ENCODE data around the gene PPP2R2C.
A peak's percentile ranks its signal among the peaks of the same experiment; 100 is the strongest.

Gene PPP2R2C

DNA sequence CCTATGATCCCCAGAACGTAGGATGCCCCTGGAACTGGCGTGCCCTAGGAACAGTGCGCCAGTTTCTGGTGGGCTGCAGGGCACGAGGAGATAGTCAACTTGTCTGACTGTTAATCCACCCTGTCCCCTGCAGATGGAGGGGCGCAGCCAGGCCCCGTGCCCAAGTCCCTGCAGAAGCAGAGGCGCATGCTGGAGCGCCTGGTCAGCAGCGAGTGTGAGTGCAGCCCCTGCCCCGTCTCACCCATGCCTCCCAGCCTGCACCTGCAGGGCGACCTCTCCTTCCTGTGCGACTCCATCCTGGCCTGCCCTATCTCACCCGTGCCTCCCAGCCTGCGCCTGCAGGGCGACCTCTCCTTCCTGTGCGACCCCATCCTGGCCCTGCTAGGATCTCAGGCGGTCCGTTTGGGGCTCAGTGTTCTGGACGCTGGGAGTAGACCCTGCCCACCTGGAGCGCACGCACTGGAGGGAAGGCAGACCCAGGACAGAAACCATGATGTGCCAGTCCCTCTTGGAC is 180.6 kb downstream of the PPP2R2C start:
- no peak overlapping the region for H3K4me3 ChIP-seq (ENCODE audit: low read depth in 1 of 5, low read length in 5 of 5)
- H3K36me3 ChIP-seq (ENCODE audit: control insufficient read depth in 5 of 5, insufficient read depth in 5 of 5, low read length in 5 of 5) = peaks cover 0 to 100% (median 95%) of the 10 kb centered on the region in 5 donors
- H3K9ac ChIP-seq (ENCODE audit: low read length in 5 of 5) = no peak overlapping the region
- no peaks in the 10 kb centered on the region for H3K4me1 ChIP-seq (ENCODE audit: control insufficient read depth in 5 of 5, insufficient read depth in 5 of 5, low read length in 5 of 5)
- H3K9me3 ChIP-seq (ENCODE audit: control insufficient read depth in 5 of 5, low read length in 5 of 5) = no peaks in the 10 kb centered on the region
- no peak overlapping the region for H3K27ac ChIP-seq (ENCODE audit: low read depth, low read length)
- no peaks in the 10 kb centered on the region for H3K27me3 ChIP-seq (ENCODE audit: control insufficient read depth in 5 of 5, insufficient read depth in 4 of 5, low read length in 5 of 5)

GRCh38 chr4:6290769-6291547 is 181.5 kb downstream of the PPP2R2C start:
- H3K4me3 ChIP-seq (ENCODE audit: low read depth in 1 of 5, low read length in 5 of 5) = no peak overlapping the region
- H3K27me3 ChIP-seq (ENCODE audit: control insufficient read depth in 5 of 5, insufficient read depth in 4 of 5, low read length in 5 of 5) = no peaks in the 10 kb centered on the region
- no peaks in the 10 kb centered on the region for H3K4me1 ChIP-seq (ENCODE audit: control insufficient read depth in 5 of 5, insufficient read depth in 5 of 5, low read length in 5 of 5)
- peaks cover 0 to 100% (median 93%) of the 10 kb centered on the region in 5 donors for H3K36me3 ChIP-seq (ENCODE audit: control insufficient read depth in 5 of 5, insufficient read depth in 5 of 5, low read length in 5 of 5)
- no peaks in the 10 kb centered on the region for H3K9me3 ChIP-seq (ENCODE audit: control insufficient read depth in 5 of 5, low read length in 5 of 5)
- no peak overlapping the region for H3K27ac ChIP-seq (ENCODE audit: low read depth, low read length)
- no peak overlapping the region for H3K9ac ChIP-seq (ENCODE audit: low read length in 5 of 5)

GRCh38 chr4:6290256-6290655 is 182.2 kb downstream of the PPP2R2C start:
- Histone ChIP-seq H3K9me3 (ENCODE audit: control insufficient read depth in 5 of 5, low read length in 5 of 5) (no peaks in the 10 kb centered on the region), H3K27me3 (ENCODE audit: control insufficient read depth in 5 of 5, insufficient read depth in 4 of 5, low read length in 5 of 5) (no peaks in the 10 kb centered on the region), H3K4me3 (ENCODE audit: low read depth in 1 of 5, low read length in 5 of 5) (no peak overlapping the region), H3K27ac (ENCODE audit: low read depth, low read length) (no peak overlapping the region), H3K4me1 (ENCODE audit: control insufficient read depth in 5 of 5, insufficient read depth in 5 of 5, low read length in 5 of 5) (no peaks in the 10 kb centered on the region), H3K36me3 (ENCODE audit: control insufficient read depth in 5 of 5, insufficient read depth in 5 of 5, low read length in 5 of 5) (peaks cover 0 to 100% (median 93%) of the 10 kb centered on the region in 5 donors), H3K9ac (ENCODE audit: low read length in 5 of 5) (no peak overlapping the region)

GRCh38 chr4:6288871-6289270 is 183.5 kb downstream of the PPP2R2C start:
- Histone ChIP-seq H3K9ac (ENCODE audit: low read length in 5 of 5) (no peak overlapping the region), H3K9me3 (ENCODE audit: control insufficient read depth in 5 of 5, low read length in 5 of 5) (no peaks in the 10 kb centered on the region), H3K4me3 (ENCODE audit: low read depth in 1 of 5, low read length in 5 of 5) (no peak overlapping the region), H3K27ac (ENCODE audit: low read depth, low read length) (no peak overlapping the region), H3K36me3 (ENCODE audit: control insufficient read depth in 5 of 5, insufficient read depth in 5 of 5, low read length in 5 of 5) (peaks cover 0 to 95% (median 88%) of the 10 kb centered on the region in 5 donors), H3K27me3 (ENCODE audit: control insufficient read depth in 5 of 5, insufficient read depth in 4 of 5, low read length in 5 of 5) (no peaks in the 10 kb centered on the region), H3K4me1 (ENCODE audit: control insufficient read depth in 5 of 5, insufficient read depth in 5 of 5, low read length in 5 of 5) (no peaks in the 10 kb centered on the region)

- H3K27me3 ChIP-seq (ENCODE audit: control insufficient read depth in 5 of 5, insufficient read depth in 4 of 5, low read length in 5 of 5) = no peaks in the 10 kb centered on the region
- H3K36me3 ChIP-seq (ENCODE audit: control insufficient read depth in 5 of 5, insufficient read depth in 5 of 5, low read length in 5 of 5) = peaks cover 0 to 95% (median 88%) of the 10 kb centered on the region in 5 donors
- H3K9ac ChIP-seq (ENCODE audit: low read length in 5 of 5) = no peak overlapping the region
- no peaks in the 10 kb centered on the region for H3K9me3 ChIP-seq (ENCODE audit: control insufficient read depth in 5 of 5, low read length in 5 of 5)
- no peak overlapping the region for H3K27ac ChIP-seq (ENCODE audit: low read depth, low read length)
- no peaks in the 10 kb centered on the region for H3K4me1 ChIP-seq (ENCODE audit: control insufficient read depth in 5 of 5, insufficient read depth in 5 of 5, low read length in 5 of 5)
- no peak overlapping the region for H3K4me3 ChIP-seq (ENCODE audit: low read depth in 1 of 5, low read length in 5 of 5)
These were observed 184.1 kb downstream of the PPP2R2C start for GRCh38 chr4:6288342-6288741.

- Histone ChIP-seq H3K4me1 (ENCODE audit: control insufficient read depth in 5 of 5, insufficient read depth in 5 of 5, low read length in 5 of 5) (peaks cover 0 to 4% (median 2%) of the 10 kb centered on the region in 5 donors), H3K27me3 (ENCODE audit: control insufficient read depth in 5 of 5, insufficient read depth in 4 of 5, low read length in 5 of 5) (no peaks in the 10 kb centered on the region), H3K27ac (ENCODE audit: low read depth, low read length) (no peak overlapping the region), H3K4me3 (ENCODE audit: low read depth in 1 of 5, low read length in 5 of 5) (no peak overlapping the region), H3K9me3 (ENCODE audit: control insufficient read depth in 5 of 5, low read length in 5 of 5) (no peaks in the 10 kb centered on the region), H3K9ac (ENCODE audit: low read length in 5 of 5) (no peak overlapping the region), H3K36me3 (ENCODE audit: control insufficient read depth in 5 of 5, insufficient read depth in 5 of 5, low read length in 5 of 5) (peaks cover 0 to 93% (median 82%) of the 10 kb centered on the region in 5 donors)
These were observed 185.2 kb downstream of the PPP2R2C start for GRCh38 chr4:6287017-6287788.

- Histone ChIP-seq H3K4me3 (ENCODE audit: low read depth in 1 of 5, low read length in 5 of 5) (no peak overlapping the region), H3K27me3 (ENCODE audit: control insufficient read depth in 5 of 5, insufficient read depth in 4 of 5, low read length in 5 of 5) (no peaks in the 10 kb centered on the region), H3K4me1 (ENCODE audit: control insufficient read depth in 5 of 5, insufficient read depth in 5 of 5, low read length in 5 of 5) (peaks cover 0 to 34% (median 14%) of the 10 kb centered on the region in 5 donors), H3K9me3 (ENCODE audit: control insufficient read depth in 5 of 5, low read length in 5 of 5) (no peaks in the 10 kb centered on the region), H3K36me3 (ENCODE audit: control insufficient read depth in 5 of 5, insufficient read depth in 5 of 5, low read length in 5 of 5) (peaks cover 0 to 93% (median 79%) of the 10 kb centered on the region in 5 donors), H3K9ac (ENCODE audit: low read length in 5 of 5) (no peak overlapping the region), H3K27ac (ENCODE audit: low read depth, low read length) (no peak overlapping the region)
These were observed 189.1 kb downstream of the PPP2R2C start for GRCh38 chr4:6283282-6283681.

DNA sequence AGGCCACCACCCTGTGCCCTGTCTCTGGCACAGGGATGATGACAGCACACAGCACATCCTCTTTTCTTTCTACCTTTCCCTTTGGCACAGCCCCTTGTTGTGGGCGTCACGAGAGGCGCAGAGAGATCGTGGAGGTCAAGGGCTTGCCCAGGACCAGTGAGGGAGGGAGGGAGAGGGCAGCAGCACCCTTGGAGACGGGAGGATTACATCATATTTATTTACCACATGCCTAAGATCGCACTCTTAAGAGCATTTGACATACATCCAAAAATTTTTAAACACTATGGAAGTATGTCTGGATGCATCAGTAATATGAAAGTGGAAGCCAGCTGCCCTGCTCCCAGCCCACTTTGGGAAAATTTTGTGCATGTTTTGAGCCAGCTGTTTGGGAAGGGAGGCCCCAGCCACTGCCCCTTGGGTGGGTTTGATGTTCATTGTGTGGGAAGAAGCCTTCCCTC is 190.1 kb downstream of the PPP2R2C start:
- Histone ChIP-seq H3K36me3 (ENCODE audit: control insufficient read depth in 5 of 5, insufficient read depth in 5 of 5, low read length in 5 of 5) (peaks cover 0 to 93% (median 81%) of the 10 kb centered on the region in 5 donors), H3K9ac (ENCODE audit: low read length in 5 of 5) (no peak overlapping the region), H3K27ac (ENCODE audit: low read depth, low read length) (no peak overlapping the region), H3K9me3 (ENCODE audit: control insufficient read depth in 5 of 5, low read length in 5 of 5) (no peaks in the 10 kb centered on the region), H3K4me3 (ENCODE audit: low read depth in 1 of 5, low read length in 5 of 5) (no peak overlapping the region), H3K4me1 (ENCODE audit: control insufficient read depth in 5 of 5, insufficient read depth in 5 of 5, low read length in 5 of 5) (peaks cover 5 to 44% (median 22%) of the 10 kb centered on the region in 5 donors), H3K27me3 (ENCODE audit: control insufficient read depth in 5 of 5, insufficient read depth in 4 of 5, low read length in 5 of 5) (no peaks in the 10 kb centered on the region)

GRCh38 chr4:6281436-6282313 is 190.7 kb downstream of the PPP2R2C start:
- Histone ChIP-seq H3K9me3 (ENCODE audit: control insufficient read depth in 5 of 5, low read length in 5 of 5) (no peaks in the 10 kb centered on the region), H3K4me1 (ENCODE audit: control insufficient read depth in 5 of 5, insufficient read depth in 5 of 5, low read length in 5 of 5) (peaks cover 5 to 51% (median 28%) of the 10 kb centered on the region in 5 donors), H3K4me3 (ENCODE audit: low read depth in 1 of 5, low read length in 5 of 5) (no peak overlapping the region), H3K27me3 (ENCODE audit: control insufficient read depth in 5 of 5, insufficient read depth in 4 of 5, low read length in 5 of 5) (no peaks in the 10 kb centered on the region), H3K9ac (ENCODE audit: low read length in 5 of 5) (peak overlapping the region in 1 of 5 donors; percentile 32), H3K36me3 (ENCODE audit: control insufficient read depth in 5 of 5, insufficient read depth in 5 of 5, low read length in 5 of 5) (peaks cover 0 to 86% (median 75%) of the 10 kb centered on the region in 5 donors), H3K27ac (ENCODE audit: low read depth, low read length) (no peak overlapping the region)
